ENCODE data around the gene ARL6IP6. TPM values are rescaled to one million over a fixed set of nuclear protein-coding genes. Genes with fewer than 3 reads are reported as not detected.
"Not testable (repeated sequence)": the region's sequence is repeated elsewhere in the genome, so short reads cannot be mapped to it uniquely, and the experiment has no call there.

The ARL6IP6 gene
- polyA plus RNA-seq, 3 donors, result 23.3 to 24.7 (median 23.4) TPM

GRCh38 chr2:152738438-152738837 is 20.0 kb downstream of the ARL6IP6 start:
- Histone ChIP-seq H3K36me3 (replicated peaks in 1 of 2; ENCODE audit: control insufficient read depth in 1 of 2, insufficient read depth in 2 of 2, low read length in 2 of 2) (peaks cover 26 to 69% of the 10 kb centered on the region in 2 donors), H3K79me2 (ENCODE audit: insufficient read depth, low read length) (peaks cover 21% of the 10 kb centered on the region), H3K4me1 (ENCODE audit: control insufficient read depth in 1 of 2, insufficient read depth in 2 of 2, low read length in 2 of 2) (no peaks in the 10 kb centered on the region), H3K27ac (ENCODE audit: low read depth in 1 of 2, low read length in 2 of 2) (no peak overlapping the region), H2AFZ (ENCODE audit: insufficient read depth, low read depth, low read length, poor library complexity, severe bottlenecking) (no peak overlapping the region), H3K4me3 (replicated peaks in 1 of 3; ENCODE audit: low read depth in 2 of 3, low read length in 3 of 3) (no peak overlapping the region), H4K20me1 (ENCODE audit: insufficient read depth, low read length) (no peaks in the 10 kb centered on the region), H3K4me2 (replicated peaks; ENCODE audit: extremely low read depth, low read length, poor library complexity, severe bottlenecking) (no peak overlapping the region), H3K9me3 (replicated peaks in 1 of 2; ENCODE audit: control insufficient read depth in 1 of 2, insufficient read depth in 1 of 2, low read length in 2 of 2) (no peaks in the 10 kb centered on the region), H3K9ac (ENCODE audit: insufficient read depth, low read length, poor library complexity, severe bottlenecking) (no peak overlapping the region), H3K27me3 (ENCODE audit: control insufficient read depth in 2 of 2, insufficient read depth in 2 of 2, low read length in 2 of 2) (no peaks in the 10 kb centered on the region)
- no peaks in the 10 kb centered on the region for H3K27me3 Mint-ChIP-seq (ENCODE audit: low read depth in 3 of 3)
- 100% methylated on average over 2 of the region's 2 CpGs for WGBS (ENCODE audit: insufficient coverage)
- H3K4me3 Mint-ChIP-seq, result no peak overlapping the region
- intact Hi-C loops (cut with micrococcal nuclease), result no loop called here
- TF ChIP-seq CTCF (IDR thresholded peaks at IDR 0.05), result no peak
- no peak for DNase-seq
- peaks cover 45 to 50% of the 10 kb centered on the region in 2 donors for H3K36me3 Mint-ChIP-seq
- no peaks in the 10 kb centered on the region for H3K4me1 Mint-ChIP-seq
- H3K9me3 Mint-ChIP-seq, result peaks cover 0 to 6% (median 2%) of the 10 kb centered on the region in 7 donors
- H3K27ac Mint-ChIP-seq, result no peak overlapping the region

GRCh38 chr2:152739705-152740104 is 21.3 kb downstream of the ARL6IP6 start:
- H3K9me3 ChIP-seq (replicated peaks in 1 of 2; ENCODE audit: control insufficient read depth in 1 of 2, insufficient read depth in 1 of 2, low read length in 2 of 2); H3K27ac ChIP-seq (ENCODE audit: low read depth in 1 of 2, low read length in 2 of 2); H3K4me1 ChIP-seq (ENCODE audit: control insufficient read depth in 1 of 2, insufficient read depth in 2 of 2, low read length in 2 of 2); H3K4me1 Mint-ChIP-seq; intact Hi-C loops (cut with micrococcal nuclease); H3K27me3 ChIP-seq (ENCODE audit: control insufficient read depth in 2 of 2, insufficient read depth in 2 of 2, low read length in 2 of 2); H3K27me3 Mint-ChIP-seq (ENCODE audit: low read depth in 3 of 3); H3K9me3 Mint-ChIP-seq; H3K4me3 Mint-ChIP-seq; H2AFZ ChIP-seq (ENCODE audit: insufficient read depth, low read depth, low read length, poor library complexity, severe bottlenecking); H3K9ac ChIP-seq (ENCODE audit: insufficient read depth, low read length, poor library complexity, severe bottlenecking); H3K4me3 ChIP-seq (replicated peaks in 1 of 3; ENCODE audit: low read depth in 2 of 3, low read length in 3 of 3); H3K4me2 ChIP-seq (replicated peaks; ENCODE audit: extremely low read depth, low read length, poor library complexity, severe bottlenecking); H4K20me1 ChIP-seq (ENCODE audit: insufficient read depth, low read length); DNase-seq: not testable (repeated sequence)
- H3K36me3 ChIP-seq (replicated peaks in 1 of 2; ENCODE audit: control insufficient read depth in 1 of 2, insufficient read depth in 2 of 2, low read length in 2 of 2), result peaks cover 26 to 73% of the 10 kb centered on the region in 2 donors
- no CpG with 5 or more reads among the region's 1 CpG for WGBS (ENCODE audit: insufficient coverage)
- peaks cover 21% of the 10 kb centered on the region for H3K79me2 ChIP-seq (ENCODE audit: insufficient read depth, low read length)
- Mint-ChIP-seq H3K36me3 (peaks cover 47 to 49% of the 10 kb centered on the region in 2 donors), H3K27ac (peak overlapping the region in 2 of 7 donors; percentile 39 to 62)
